Bronchial epithelial cell (primary cell): ENCODE measurements around the gene LRP5. TPM values are rescaled to one million over a fixed set of nuclear protein-coding genes. Genes with fewer than 3 reads are reported as not detected.

ENCODE experiments used
- DNase-seq: peaks from one replicate; pipeline ENCODE4 v3.0.0-alpha.2; 2010; ENCODE audit warnings: low read depth
- FAIRE-seq: peaks from 2 replicates; lab custom pipeline; 2011; peaks lifted over from hg19 to GRCh38; lab: Jason Lieb, UNC
- H3K27me3 ChIP-seq: 2 replicates; pipeline ENCODE4 v1.5.1; 2011; ENCODE audit warnings: low read length; ENCODE audit not compliant: control insufficient read depth, insufficient read depth
- H3K36me3 ChIP-seq: 2 replicates; pipeline ENCODE4 v1.5.1; 2011; ENCODE audit warnings: low read length; ENCODE audit not compliant: control insufficient read depth, insufficient read depth
- H3K4me3 ChIP-seq: 2 replicates; pipeline ENCODE4 v1.5.1; 2011; ENCODE audit warnings: mild to moderate bottlenecking, low read depth, low read length, control low read depth
- CTCF ChIP-seq: IDR thresholded peaks from 2 replicates; pipeline ENCODE4 v1.5.1; 2011; ENCODE audit warnings: mild to moderate bottlenecking, moderate library complexity, low read length, control low read depth, inconsistent platforms; ENCODE audit not compliant: insufficient read depth, severe bottlenecking
- total RNA-seq: library from RNA; depleted of rRNA; stranded (reverse); fragments of >200 nt; gene quantifications from 2 replicates; pipeline ENCODE4 v1.2.1, GENCODE V29; 2014

Gene LRP5
- total RNA-seq, 1 donor from 2014 or later = 21.6 TPM

GRCh38 chr11:68420171-68420570 is 107.8 kb downstream of the LRP5 start:
- H3K27me3 ChIP-seq = no peaks in the 10 kb centered on the region
- peaks cover 6% of the 10 kb centered on the region for H3K36me3 ChIP-seq
- FAIRE-seq (no peak), DNase-seq (no peak)
- no peak overlapping the region for H3K4me3 ChIP-seq
- TF ChIP-seq CTCF = no peak

DNA sequence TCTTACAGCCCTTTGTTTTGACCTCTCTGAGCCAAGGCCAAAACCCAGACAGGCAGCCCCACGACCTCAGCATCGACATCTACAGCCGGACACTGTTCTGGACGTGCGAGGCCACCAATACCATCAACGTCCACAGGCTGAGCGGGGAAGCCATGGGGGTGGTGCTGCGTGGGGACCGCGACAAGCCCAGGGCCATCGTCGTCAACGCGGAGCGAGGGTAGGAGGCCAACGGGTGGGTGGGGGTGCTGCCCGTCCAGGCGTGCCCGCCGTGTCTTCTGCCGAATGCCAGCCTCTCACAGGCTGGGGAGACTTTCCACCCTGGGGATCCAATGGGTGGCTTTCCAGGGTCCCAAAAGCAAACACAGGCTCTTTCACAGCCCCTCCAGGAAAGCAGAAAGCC is 111.1 kb downstream of the LRP5 start:
- DNase-seq = no peak
- no peak for FAIRE-seq
- no peaks in the 10 kb centered on the region for H3K27me3 ChIP-seq
- H3K36me3 ChIP-seq = peaks cover 14% of the 10 kb centered on the region
- no peak overlapping the region for H3K4me3 ChIP-seq
- no peak for TF ChIP-seq CTCF

GRCh38 chr11:68424101-68424632 is 111.8 kb downstream of the LRP5 start:
- no peak overlapping the region for H3K4me3 ChIP-seq
- peaks cover 17% of the 10 kb centered on the region for H3K36me3 ChIP-seq
- no peak for TF ChIP-seq CTCF
- H3K27me3 ChIP-seq = no peaks in the 10 kb centered on the region
- DNase-seq = no peak
- no peak for FAIRE-seq

DNA sequence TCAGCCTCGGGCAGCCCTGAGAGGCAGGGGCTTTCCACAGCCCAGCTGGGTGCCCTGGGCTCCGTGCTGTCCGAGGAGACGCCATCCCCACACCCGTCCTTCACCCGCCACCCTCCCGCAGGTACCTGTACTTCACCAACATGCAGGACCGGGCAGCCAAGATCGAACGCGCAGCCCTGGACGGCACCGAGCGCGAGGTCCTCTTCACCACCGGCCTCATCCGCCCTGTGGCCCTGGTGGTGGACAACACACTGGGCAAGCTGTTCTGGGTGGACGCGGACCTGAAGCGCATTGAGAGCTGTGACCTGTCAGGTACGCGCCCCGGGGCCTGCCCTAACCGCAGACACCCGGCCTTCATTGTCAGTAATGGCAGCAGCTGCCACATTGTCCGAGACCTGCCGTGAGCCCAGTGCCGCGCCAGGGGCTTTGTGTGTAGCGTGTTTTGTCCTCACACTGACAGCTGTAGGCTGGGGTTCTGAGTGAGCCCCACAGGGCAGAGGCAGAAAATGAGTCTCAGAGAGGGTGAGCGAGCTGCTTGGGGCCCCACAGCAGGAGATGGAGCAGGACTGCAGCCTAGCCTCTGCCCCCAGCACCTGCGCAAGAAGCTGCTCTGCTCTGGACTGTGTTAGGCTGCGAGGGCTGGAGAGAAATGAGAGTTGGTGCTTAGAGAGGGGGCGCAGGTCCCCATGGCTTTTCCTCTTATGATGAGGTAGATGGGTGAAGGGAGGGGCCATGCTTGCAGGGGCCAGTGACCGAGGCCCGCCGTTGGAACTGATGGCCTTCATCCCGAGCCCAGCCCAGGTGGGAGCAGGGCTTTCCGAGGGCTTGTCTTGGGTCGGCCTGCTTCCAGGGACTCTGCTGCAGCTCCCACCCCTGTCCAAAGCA is 112.8 kb downstream of the LRP5 start:
- FAIRE-seq (no peak), DNase-seq (no peak)
- no peak overlapping the region for H3K4me3 ChIP-seq
- TF ChIP-seq CTCF = no peak
- H3K27me3 ChIP-seq = no peaks in the 10 kb centered on the region
- peaks cover 21% of the 10 kb centered on the region for H3K36me3 ChIP-seq

- DNase-seq (no peak), FAIRE-seq (no peak)
- no peak for TF ChIP-seq CTCF
- Histone ChIP-seq H3K36me3 (peaks cover 24% of the 10 kb centered on the region), H3K4me3 (no peak overlapping the region), H3K27me3 (no peaks in the 10 kb centered on the region)
Measured at GRCh38 chr11:68425866-68426380, 113.5 kb downstream of the LRP5 start.
